Neural cell (in vitro differentiated cells): ENCODE measurements around the gene MALL. TPM values are rescaled to one million over a fixed set of nuclear protein-coding genes. Genes with fewer than 3 reads are reported as not detected.
"Not testable (repeated sequence)": the region's sequence is repeated elsewhere in the genome, so short reads cannot be mapped to it uniquely, and the experiment has no call there.

ENCODE experiments used
- H2AFZ ChIP-seq: fragments of 200-600, 300-800 bp; sonication (generic), shearing (Covaris generic); 2 replicates; pipeline ENCODE4 v1.6.0; 2014; ENCODE audit warnings: low read depth, mild to moderate bottlenecking, antibody characterized with exemption, low read length, moderate library complexity
- H3F3A ChIP-seq: fragments of 200-600 bp; shearing (Covaris generic); 2 replicates; pipeline ENCODE4 v1.6.1; 2016; ENCODE audit warnings: mild to moderate bottlenecking, moderate library complexity, mixed read lengths, antibody characterized with exemption, low read length; ENCODE audit not compliant: insufficient read depth, poor library complexity, severe bottlenecking
- H3K27ac ChIP-seq: fragments of 200-600, 300-800 bp; sonication (generic), shearing (Covaris generic); 2 replicates; pipeline ENCODE4 v1.5.1; 2014; ENCODE audit warnings: mild to moderate bottlenecking, low read length, moderate library complexity
- H3K27me3 ChIP-seq: fragments of 300-800, 200-600 bp; sonication (generic), shearing (Covaris generic); 2 replicates; pipeline ENCODE4 v1.6.0; 2014; ENCODE audit warnings: mild to moderate bottlenecking, low read depth, low read length, moderate library complexity; ENCODE audit not compliant: insufficient read depth
- H3K36me3 ChIP-seq: fragments of 300-800, 200-600 bp; sonication (generic), shearing (Covaris generic); 2 replicates; pipeline ENCODE4 v1.5.1; 2014; ENCODE audit warnings: mild to moderate bottlenecking, antibody characterized with exemption, low read length, moderate library complexity; ENCODE audit not compliant: insufficient read depth
- H3K4me2 ChIP-seq: fragments of 300-800, 200-600 bp; sonication (generic), shearing (Covaris generic); 2 replicates; pipeline ENCODE4 v1.6.0; 2014; ENCODE audit warnings: mild to moderate bottlenecking, low read length
- H3K4me3 ChIP-seq: fragments of 300-800, 200-600 bp; sonication (generic), shearing (Covaris generic); 2 replicates; pipeline ENCODE4 v1.5.1; 2014; ENCODE audit warnings: mild to moderate bottlenecking, low read length, moderate library complexity
- H3K79me2 ChIP-seq: fragments of 200-600 bp; shearing (Covaris generic); replicated peaks from 2 replicates; pipeline ENCODE4 v1.6.0; 2014; ENCODE audit warnings: mild to moderate bottlenecking, low read length, moderate library complexity; ENCODE audit not compliant: insufficient read depth
- H3K9ac ChIP-seq: fragments of 300-800, 200-600 bp; sonication (generic), shearing (Covaris generic); 2 replicates; pipeline ENCODE4 v1.6.1; 2016; ENCODE audit warnings: mild to moderate bottlenecking, low read length, mixed read lengths
- H3K9me2 ChIP-seq: fragments of 200-600 bp; shearing (Covaris generic); 2 replicates; pipeline ENCODE4 v1.6.1; 2016; ENCODE audit warnings: mild to moderate bottlenecking, low read length, mixed read lengths; ENCODE audit not compliant: insufficient read depth
- H3K9me3 ChIP-seq: fragments of 200-600, 300-800 bp; sonication (generic), shearing (Covaris generic); 2 replicates; pipeline ENCODE4 v1.6.1; 2016; ENCODE audit warnings: mild to moderate bottlenecking, mixed run types, low read length, moderate library complexity, mixed read lengths
- H4K20me1 ChIP-seq: fragments of 200-600 bp; shearing (Covaris generic); 2 replicates; pipeline ENCODE4 v1.6.1; 2016; ENCODE audit warnings: mild to moderate bottlenecking, mixed run types; ENCODE audit not compliant: insufficient read depth
- CTCF ChIP-seq: fragments of 450-650 bp; IDR thresholded peaks from 2 replicates; pipeline ENCODE4 v1.5.1; 2014; ENCODE audit warnings: antibody characterized with exemption, mild to moderate bottlenecking, moderate library complexity; ENCODE audit not compliant: poor library complexity, severe bottlenecking
- EP300 ChIP-seq: fragments of 450-650 bp; conservative IDR thresholded peaks from 2 replicates; pipeline ENCODE4 v1.6.1; 2014; ENCODE audit warnings: antibody characterized with exemption, mild to moderate bottlenecking, moderate library complexity; ENCODE audit not compliant: poor library complexity, severe bottlenecking
- EZH2 ChIP-seq: fragments of 200-600, 300-800 bp; shearing (Covaris generic), sonication (generic); IDR thresholded peaks from 2 replicates; pipeline ENCODE4 v1.6.1; 2014; ENCODE audit warnings: antibody characterized with exemption, low read length, borderline replicate concordance, mild to moderate bottlenecking; ENCODE audit not compliant: insufficient read depth, poor library complexity, severe bottlenecking
- MXI1 ChIP-seq: fragments of 450-650 bp; conservative IDR thresholded peaks from 2 replicates; pipeline ENCODE4 v1.6.1; 2014; ENCODE audit warnings: antibody characterized with exemption, mild to moderate bottlenecking; ENCODE audit not compliant: poor library complexity, severe bottlenecking
- POLR2AphosphoS5 ChIP-seq: IDR thresholded peaks from 2 replicates; pipeline ENCODE4 v1.6.1; 2012
- RAD21 ChIP-seq: fragments of 450-650 bp; conservative IDR thresholded peaks from 2 replicates; pipeline ENCODE4 v1.6.1; 2014; ENCODE audit warnings: antibody characterized with exemption, mild to moderate bottlenecking, moderate library complexity
- REST ChIP-seq: IDR thresholded peaks from 2 replicates; pipeline ENCODE4 v1.6.1; 2012; ENCODE audit warnings: borderline replicate concordance
- SMC3 ChIP-seq: fragments of 450-650 bp; conservative IDR thresholded peaks from 2 replicates; pipeline ENCODE4 v1.6.1; 2014; ENCODE audit warnings: antibody characterized with exemption, mild to moderate bottlenecking, moderate library complexity; ENCODE audit not compliant: poor library complexity
- TAF1 ChIP-seq: IDR thresholded peaks from 2 replicates; pipeline ENCODE4 v1.6.1; 2012; ENCODE audit warnings: low read depth
- polyA plus RNA-seq: library from polyadenylated mRNA; depleted of rRNA; stranded (reverse); fragments of >200 nt; gene quantifications from 2 replicates; pipeline ENCODE4 v1.2.3, GENCODE V29; 2014

The MALL gene
- polyA plus RNA-seq, 1 donor from 2014 or later, result not detected

GRCh38 chr2:110101901-110102803 lies 13.5 kb downstream of the MALL start:
- Histone ChIP-seq H3K27me3 (no peaks in the 10 kb centered on the region), H2AFZ (no peak overlapping the region), H3K36me3 (no peaks in the 10 kb centered on the region), H4K20me1 (no peaks in the 10 kb centered on the region), H3K4me3 (no peak overlapping the region), H3K4me2 (no peak overlapping the region), H3K9ac (no peak overlapping the region), H3K27ac (no peak overlapping the region), H3K79me2 (no peaks in the 10 kb centered on the region), H3K9me3 (no peaks in the 10 kb centered on the region), H3K9me2 (no peaks in the 10 kb centered on the region), H3F3A (no peaks in the 10 kb centered on the region)
- no peak for TF ChIP-seq MXI1
- TF ChIP-seq CTCF, result no peak
- no peak for TF ChIP-seq REST
- TF ChIP-seq RAD21, result no peak
- no peak for TF ChIP-seq EZH2
- no peak for TF ChIP-seq SMC3
- no peak for TF ChIP-seq POLR2AphosphoS5
- TF ChIP-seq TAF1, result no peak
- no peak for TF ChIP-seq EP300

GRCh38 chr2:110101280-110101844 lies 14.3 kb downstream of the MALL start:
- H3F3A ChIP-seq, result no peaks in the 10 kb centered on the region
- H3K36me3 ChIP-seq, result no peaks in the 10 kb centered on the region
- no peaks in the 10 kb centered on the region for H3K9me2 ChIP-seq
- H3K27ac ChIP-seq, result no peak overlapping the region
- no peak overlapping the region for H3K9ac ChIP-seq
- no peak overlapping the region for H3K4me3 ChIP-seq
- no peaks in the 10 kb centered on the region for H4K20me1 ChIP-seq
- H3K9me3 ChIP-seq, result no peaks in the 10 kb centered on the region
- TF ChIP-seq SMC3 (no peak), CTCF (no peak), RAD21 (no peak), EZH2 (no peak), TAF1 (no peak), MXI1 (no peak), REST (no peak), EP300 (no peak)
- H2AFZ ChIP-seq, result no peak overlapping the region
- no peaks in the 10 kb centered on the region for H3K79me2 ChIP-seq
- H3K4me2 ChIP-seq, result no peak overlapping the region
- no peaks in the 10 kb centered on the region for H3K27me3 ChIP-seq

- not testable (repeated sequence) for H3K9ac ChIP-seq, H2AFZ ChIP-seq
Observed at GRCh38 chr2:110100880-110101279, 14.7 kb downstream of the MALL start.

More at GRCh38 chr2:110100880-110101279, 14.7 kb downstream of the MALL start:
- not testable (repeated sequence) for H3K9me3 ChIP-seq, H3K36me3 ChIP-seq, H3K9me2 ChIP-seq, H4K20me1 ChIP-seq, H3K27me3 ChIP-seq, H3K4me2 ChIP-seq, H3K27ac ChIP-seq, H3F3A ChIP-seq, H3K4me3 ChIP-seq, H3K79me2 ChIP-seq
